Transverse colon (tissue), 4 donors: ENCODE measurements around the gene SHMT2. TPM values are rescaled to one million over a fixed set of nuclear protein-coding genes. Genes with fewer than 3 reads are reported as not detected.
"Not testable (repeated sequence)": the region's sequence is repeated elsewhere in the genome, so short reads cannot be mapped to it uniquely, and the experiment has no call there.

Experiments used
- DNase-seq: peaks from one replicate; pipeline ENCODE4 v3.0.0-alpha.2; 2019
- H3K27ac ChIP-seq, 4 donors: fragments of 200-600 bp; sonication (generic); 2 replicates each; pipeline ENCODE4 v1.5.1; 2016 to 2018; ENCODE audit warnings: inconsistent platforms in 4 of 4
- H3K27me3 ChIP-seq: fragments of 200-600 bp; sonication (generic); 2 replicates; pipeline ENCODE4 v1.5.1; 2017; ENCODE audit warnings: inconsistent platforms
- H3K36me3 ChIP-seq, 4 donors: fragments of 200-600 bp; sonication (generic); 2 replicates each; pipeline ENCODE4 v1.5.1; 2017 to 2019; ENCODE audit warnings: inconsistent platforms in 4 of 4
- H3K4me1 ChIP-seq, 4 donors: fragments of 200-600 bp; sonication (generic); 2 replicates each; pipeline ENCODE4 v1.5.1; 2017 to 2020; ENCODE audit warnings: inconsistent platforms in 4 of 4
- H3K4me3 ChIP-seq, 4 donors: fragments of 200-600 bp; sonication (generic); 1 replicate in 1 of 4; 2 replicates in 3 of 4; pipeline versions ENCODE4 v1.5.1 to v1.6.1; 2017 to 2019; ENCODE audit warnings: inconsistent platforms in 4 of 4
- H3K9me3 ChIP-seq, 2 donors: fragments of 200-600 bp; sonication (generic); 2 replicates each; pipeline ENCODE4 v1.5.1; 2017 to 2019; ENCODE audit warnings: inconsistent platforms in 2 of 2
- EP300 ChIP-seq: sonication (generic); formaldehyde crosslinking; IDR thresholded peaks from one replicate; pipeline ENCODE4 v1.6.1; 2017; ENCODE audit warnings: antibody characterized with exemption, low read depth
- POLR2A ChIP-seq: fragments of 450-650 bp; IDR thresholded peaks from one replicate; pipeline ENCODE4 v1.6.1; 2016; ENCODE audit warnings: antibody characterized with exemption, mild to moderate bottlenecking, moderate library complexity
- POLR2AphosphoS5 ChIP-seq, 3 donors: sonication (generic); formaldehyde crosslinking; IDR thresholded peaks; one replicate each; pipeline ENCODE4 v1.6.1; 2016; ENCODE audit warnings: antibody characterized with exemption in 3 of 3
- WGBS, 2 donors: methylation state at CpG; one replicate each; pipeline ENCODE4 v1.1.5; 2018; ENCODE audit warnings: low coverage in 1 of 2; 5-methylcytosine and 5-hydroxymethylcytosine counted together
- in situ Hi-C, 4 donors: fragments of 200-750 bp; cut with MboI; loops; one replicate each; pipeline versions ENCODE4 v1.15.0 to v1.15.1; 2017; ENCODE audit warnings: low sequenced_read_pairs in 3 of 4, low pct_ligation_motif_present in 1 of 4, low pct_unique_long_range_greater_than_20kb in 1 of 4
- intact Hi-C: fragments of 100-400 bp; cut with DNase I; formaldehyde crosslinking; loops from one replicate; pipeline ENCODE4 v1.15.1; 2023; ENCODE audit warnings: low total_unique reads
- small RNA-seq, 4 donors: library from RNA; depleted of rRNA; stranded (forward); fragments of <200 nt; gene quantifications; one replicate each; pipeline ENCODE3, GENCODE V24; 2016
- total RNA-seq, 4 donors: library from RNA; depleted of rRNA; stranded (reverse); fragments of >200 nt; gene quantifications; one replicate each; pipeline ENCODE4 v1.1.0, GENCODE V29; 2016
- TF ChIP-seq, protein P1 (sequence below), 5 experiments: fragments of 200-600 bp in 3 of 5; fragments of 450-650 bp in 2 of 5; sonication (generic) in 3 of 5; IDR thresholded peaks; 1 replicate in 2 of 5; 2 replicates in 3 of 5; pipeline ENCODE4 v1.5.1; 2016 to 2017; ENCODE audit warnings: antibody characterized with exemption in 5 of 5, inconsistent platforms in 3 of 5, mild to moderate bottlenecking in 2 of 5, moderate library complexity in 1 of 5

SHMT2 gene
- total RNA-seq, 4 donors from 2014 or later = 29.2 to 104 (median 33.4) TPM

DNA sequence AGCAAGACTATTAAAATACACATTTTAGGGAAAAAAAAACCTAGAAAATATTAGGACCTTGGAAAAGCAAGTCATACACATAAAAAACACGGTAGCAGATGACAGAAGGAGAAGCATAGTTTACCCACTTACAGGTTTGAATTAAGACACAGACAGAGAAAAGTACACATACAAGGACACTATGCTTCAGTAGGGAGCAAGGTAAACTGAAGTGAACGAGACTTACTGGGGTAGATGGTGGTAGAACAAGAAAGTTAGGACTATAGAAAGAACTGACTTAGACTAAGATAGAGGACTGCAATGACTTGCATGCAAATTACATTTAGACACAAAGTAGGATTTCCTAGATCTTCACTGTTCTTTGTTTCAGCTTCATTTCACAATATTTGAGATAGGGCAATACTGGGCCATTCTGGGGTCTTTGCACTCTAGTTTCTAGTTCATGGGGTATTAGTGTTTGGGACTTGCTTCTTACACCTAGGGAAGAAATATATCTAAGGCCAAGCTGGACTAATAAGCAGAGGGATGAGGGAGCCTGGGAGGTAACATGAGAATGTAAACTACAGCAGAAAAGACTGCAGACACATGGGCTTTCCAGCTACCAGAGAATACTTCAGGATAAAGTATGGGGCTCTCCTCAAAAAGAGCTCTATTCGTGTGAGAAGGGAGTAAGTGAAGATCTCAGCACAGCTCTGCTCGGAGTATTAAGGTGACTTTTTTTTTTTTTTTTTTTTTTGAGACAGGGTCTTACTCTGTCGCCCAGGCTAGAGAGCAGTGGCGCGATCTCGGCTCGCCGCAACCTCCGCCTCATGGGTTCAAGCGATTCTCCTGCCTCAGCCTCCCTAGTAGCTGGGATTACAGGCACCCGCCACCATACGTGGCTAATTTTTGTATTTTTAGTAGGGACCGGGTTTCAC is 49.2 kb downstream of the SHMT2 start:
- H3K9me3 ChIP-seq = no peaks in the 10 kb centered on the region
- H3K27ac ChIP-seq = no peak overlapping the region
- H3K4me1 ChIP-seq = peaks cover 3 to 24% (median 11%) of the 10 kb centered on the region in 4 donors
- H3K27me3 ChIP-seq = no peaks in the 10 kb centered on the region
- intact Hi-C loops (no loop called here), in situ Hi-C loops (no loop called here)
- DNase-seq = no peak
- 94 to 95% methylated on average over 5 to 15 of the region's 15 CpGs for WGBS, 2 donors
- H3K4me3 ChIP-seq = no peak overlapping the region
- H3K36me3 ChIP-seq = peaks cover 0 to 30% (median 4%) of the 10 kb centered on the region in 4 donors
- TF ChIP-seq POLR2A (no peak), EP300 (no peak), POLR2AphosphoS5 (IDR thresholded peaks at IDR 0.05) (no peak)
- TF ChIP-seq, protein P1, sequence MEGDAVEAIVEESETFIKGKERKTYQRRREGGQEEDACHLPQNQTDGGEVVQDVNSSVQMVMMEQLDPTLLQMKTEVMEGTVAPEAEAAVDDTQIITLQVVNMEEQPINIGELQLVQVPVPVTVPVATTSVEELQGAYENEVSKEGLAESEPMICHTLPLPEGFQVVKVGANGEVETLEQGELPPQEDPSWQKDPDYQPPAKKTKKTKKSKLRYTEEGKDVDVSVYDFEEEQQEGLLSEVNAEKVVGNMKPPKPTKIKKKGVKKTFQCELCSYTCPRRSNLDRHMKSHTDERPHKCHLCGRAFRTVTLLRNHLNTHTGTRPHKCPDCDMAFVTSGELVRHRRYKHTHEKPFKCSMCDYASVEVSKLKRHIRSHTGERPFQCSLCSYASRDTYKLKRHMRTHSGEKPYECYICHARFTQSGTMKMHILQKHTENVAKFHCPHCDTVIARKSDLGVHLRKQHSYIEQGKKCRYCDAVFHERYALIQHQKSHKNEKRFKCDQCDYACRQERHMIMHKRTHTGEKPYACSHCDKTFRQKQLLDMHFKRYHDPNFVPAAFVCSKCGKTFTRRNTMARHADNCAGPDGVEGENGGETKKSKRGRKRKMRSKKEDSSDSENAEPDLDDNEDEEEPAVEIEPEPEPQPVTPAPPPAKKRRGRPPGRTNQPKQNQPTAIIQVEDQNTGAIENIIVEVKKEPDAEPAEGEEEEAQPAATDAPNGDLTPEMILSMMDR (IDR thresholded peaks at IDR 0.05) = no peak

DNA sequence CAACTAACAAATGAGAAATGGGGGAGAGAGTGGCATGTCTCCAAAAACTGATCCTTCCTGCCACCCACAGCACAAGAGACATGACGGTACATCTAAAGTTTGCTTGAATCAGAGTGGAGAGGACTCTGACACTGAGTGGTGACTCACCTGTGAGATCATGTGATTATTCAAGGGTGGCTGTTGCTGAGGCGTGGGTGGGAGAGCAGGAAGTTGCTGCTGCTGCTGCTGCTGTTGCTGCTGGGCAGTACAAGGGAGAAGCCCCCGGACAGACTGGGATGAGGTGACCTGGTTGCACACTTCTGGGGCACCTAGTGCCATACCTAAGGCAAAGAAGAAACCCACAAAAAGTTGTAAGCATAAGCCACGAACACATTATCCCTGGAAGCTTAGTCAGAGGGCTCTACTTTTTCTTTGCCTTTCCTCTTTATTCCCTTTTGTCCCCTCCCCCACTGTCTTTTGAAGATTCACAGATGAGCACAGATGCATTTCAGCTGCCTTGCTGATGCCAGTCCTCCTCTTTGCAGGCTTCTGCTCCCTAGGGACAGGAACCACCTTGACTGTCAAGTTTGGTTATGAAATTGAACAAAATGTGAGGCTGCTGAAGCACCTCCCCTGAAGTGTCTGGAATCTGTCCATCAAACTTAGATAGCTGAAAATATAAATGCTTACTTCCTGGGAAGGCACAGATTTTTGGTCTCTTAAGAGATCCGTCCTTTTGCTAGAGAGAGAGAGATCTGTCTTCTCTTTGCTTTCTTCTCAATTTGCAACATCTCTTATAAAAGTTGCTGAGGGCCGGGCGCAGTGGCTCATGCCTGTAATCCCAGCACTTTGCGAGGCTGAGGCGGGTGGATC is 50.9 kb downstream of the SHMT2 start:
- Histone ChIP-seq H3K36me3 (peaks cover 0 to 19% (median 4%) of the 10 kb centered on the region in 4 donors), H3K27me3 (no peaks in the 10 kb centered on the region), H3K4me1 (peaks cover 3 to 24% (median 11%) of the 10 kb centered on the region in 4 donors), H3K27ac (peak overlapping the region; percentile 66 to 88 (median 79)), H3K4me3 (no peak overlapping the region), H3K9me3 (no peaks in the 10 kb centered on the region)
- intact Hi-C loops = no loop called here
- peak; percentile 73 for DNase-seq
- in situ Hi-C loops = no loop called here
- WGBS, 2 donors = 57 to 66% methylated on average over 6 to 9 of the region's 9 CpGs
- TF ChIP-seq, protein P1 (IDR thresholded peaks at IDR 0.05) = no peak
- peak; percentile 56 for TF ChIP-seq POLR2A
- no peak for TF ChIP-seq EP300
- peak; percentile 28 to 63 (median 60) for TF ChIP-seq POLR2AphosphoS5 (IDR thresholded peaks at IDR 0.05)

DNA sequence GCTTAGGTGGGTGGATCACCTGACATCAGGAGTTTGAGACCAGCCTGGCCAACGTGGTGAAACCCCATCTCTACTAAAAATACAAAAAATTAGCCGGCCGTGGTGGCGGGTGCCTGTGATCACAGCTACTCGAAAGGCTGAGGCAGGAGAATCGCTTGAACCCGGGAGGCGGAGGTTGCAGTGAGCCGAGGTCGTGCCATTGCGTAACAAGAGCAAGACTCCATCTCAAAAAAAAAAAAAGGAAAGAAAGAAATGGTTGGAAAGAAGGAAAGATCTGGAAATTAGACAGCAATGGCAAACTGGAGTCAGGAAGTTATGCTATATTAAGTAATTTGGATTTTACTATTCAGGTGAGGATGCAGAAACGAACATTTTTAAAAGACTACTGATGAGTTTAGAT is 52.6 kb downstream of the SHMT2 start:
- H3K27me3 ChIP-seq, H3K9me3 ChIP-seq, H3K27ac ChIP-seq, intact Hi-C loops, H3K4me3 ChIP-seq, in situ Hi-C loops, DNase-seq: not testable (repeated sequence)
- Histone ChIP-seq H3K4me1 (peaks cover 3 to 24% (median 11%) of the 10 kb centered on the region in 4 donors), H3K36me3 (peaks cover 0 to 17% (median 2%) of the 10 kb centered on the region in 4 donors)
- 86 to 88% methylated on average over 12 of the region's 12 CpGs for WGBS, 2 donors

Small RNAs within 50 kb of the gene (small RNA-seq; reads per million reads assigned to genes)
- gene MIR1228 = 0.53 to 0.98 (median 0.71) reads per million in 4 donors

Other genes with a start within 250 kb of the SHMT2 start
- 1 to 10 TPM; 3.4 to 8.0 (median 4.8) TPM for gene ZBTB39, start 223.2 kb upstream of the SHMT2 start, total RNA-seq
- gene TAC3, start 213.2 kb upstream of the SHMT2 start, total RNA-seq = 10 to 100 TPM in 1 of 4 donors, 1 to 10 TPM in 2, not detected in 1; 2.5 to 47.1 (median 9.2) TPM
- 100 to 1,000 TPM; 118 to 234 (median 184) TPM for gene MYO1A, start 179.6 kb upstream of the SHMT2 start, total RNA-seq
- 10 to 100 TPM in 1 of 4 donors, 1 to 10 TPM in 3; 4.0 to 66.7 (median 5.2) TPM for gene NEMP1, start 150.9 kb upstream of the SHMT2 start, total RNA-seq
- 1 to 10 TPM; 2.6 to 9.1 (median 4.7) TPM for gene NAB2, start 140.6 kb upstream of the SHMT2 start, total RNA-seq
- 100 to 1,000 TPM; 181 to 318 (median 198) TPM for gene STAT6, start 118.3 kb upstream of the SHMT2 start, total RNA-seq
- gene LRP1, start 101.2 kb upstream of the SHMT2 start, total RNA-seq = 100 to 1,000 TPM in 3 of 4 donors, 10 to 100 TPM in 1; 94.3 to 248 (median 199) TPM
- not detected for gene LRP1-AS, start 82.1 kb upstream of the SHMT2 start, total RNA-seq
- gene NXPH4, start 12.9 kb upstream of the SHMT2 start, total RNA-seq = not detected
- 1 to 10 TPM; 1.8 to 3.3 (median 1.9) TPM for gene STAC3, start 21.5 kb downstream of the SHMT2 start, total RNA-seq
- gene R3HDM2, start 201.3 kb downstream of the SHMT2 start, total RNA-seq = 10 to 100 TPM; 26.3 to 56.9 (median 33.3) TPM
- gene INHBC, start 205.1 kb downstream of the SHMT2 start, total RNA-seq = not detected
- not detected for gene INHBE, start 225.6 kb downstream of the SHMT2 start, total RNA-seq
- 1 to 10 TPM in 1 of 4 donors, under 1 TPM in 2, not detected in 1; 0.41 to 1.2 (median 0.79) TPM for gene GLI1, start 230.1 kb downstream of the SHMT2 start, total RNA-seq